ENCODE measurements around the gene EFL1.
"Not testable (repeated sequence)": the region's sequence is repeated elsewhere in the genome, so short reads cannot be mapped to it uniquely, and the experiment has no call there.

GRCh38 chr15:82210066-82210597 lies 52.4 kb downstream of the EFL1 start:
- not testable (repeated sequence) for TF ChIP-seq CTCF (conservative IDR thresholded peaks at IDR 0.05); EZH2 (IDR thresholded peaks at IDR 0.05; ENCODE audit: low read depth)
